HAP-1 (cell line): ENCODE measurements around the gene PAX8.

Source experiments
- DNase-seq, 2 experiments: peaks; one replicate each; pipeline ENCODE4 v3.0.0-alpha.2; 2016 to 2020; ENCODE audit warnings: low spot score in 2 of 2
- H3K27me3 ChIP-seq: fragments of 250-450 bp; sonication (Bioruptor Pico); 2 replicates; pipeline ENCODE4 v1.5.1; 2020; ENCODE audit warnings: low read depth, mild to moderate bottlenecking, moderate library complexity
- H3K36me3 ChIP-seq: fragments of 250-450 bp; sonication (Bioruptor Pico); replicated peaks from 2 replicates; pipeline ENCODE4 v1.5.1; 2020; ENCODE audit warnings: mild to moderate bottlenecking
- H3K4me1 ChIP-seq: fragments of 250-450 bp; sonication (Bioruptor Pico); 2 replicates; pipeline ENCODE4 v1.5.1; 2020; ENCODE audit warnings: mild to moderate bottlenecking
- H3K4me3 ChIP-seq: fragments of 250-450 bp; sonication (Bioruptor Pico); 2 replicates; pipeline ENCODE4 v1.5.1; 2020; ENCODE audit warnings: mild to moderate bottlenecking, moderate library complexity
- H3K9me3 ChIP-seq: fragments of 250-450 bp; sonication (Bioruptor Pico); 2 replicates; pipeline ENCODE4 v1.5.1; 2020; ENCODE audit warnings: mild to moderate bottlenecking, moderate library complexity
- in situ Hi-C: fragments of 300-500 bp; cut with MboI; formaldehyde crosslinking; loops from 3 replicates; pipeline ENCODE4 v1.14.3; 2020; ENCODE audit warnings: low sequenced_read_pairs, inconsistent platforms, mixed read lengths

Gene PAX8

DNA sequence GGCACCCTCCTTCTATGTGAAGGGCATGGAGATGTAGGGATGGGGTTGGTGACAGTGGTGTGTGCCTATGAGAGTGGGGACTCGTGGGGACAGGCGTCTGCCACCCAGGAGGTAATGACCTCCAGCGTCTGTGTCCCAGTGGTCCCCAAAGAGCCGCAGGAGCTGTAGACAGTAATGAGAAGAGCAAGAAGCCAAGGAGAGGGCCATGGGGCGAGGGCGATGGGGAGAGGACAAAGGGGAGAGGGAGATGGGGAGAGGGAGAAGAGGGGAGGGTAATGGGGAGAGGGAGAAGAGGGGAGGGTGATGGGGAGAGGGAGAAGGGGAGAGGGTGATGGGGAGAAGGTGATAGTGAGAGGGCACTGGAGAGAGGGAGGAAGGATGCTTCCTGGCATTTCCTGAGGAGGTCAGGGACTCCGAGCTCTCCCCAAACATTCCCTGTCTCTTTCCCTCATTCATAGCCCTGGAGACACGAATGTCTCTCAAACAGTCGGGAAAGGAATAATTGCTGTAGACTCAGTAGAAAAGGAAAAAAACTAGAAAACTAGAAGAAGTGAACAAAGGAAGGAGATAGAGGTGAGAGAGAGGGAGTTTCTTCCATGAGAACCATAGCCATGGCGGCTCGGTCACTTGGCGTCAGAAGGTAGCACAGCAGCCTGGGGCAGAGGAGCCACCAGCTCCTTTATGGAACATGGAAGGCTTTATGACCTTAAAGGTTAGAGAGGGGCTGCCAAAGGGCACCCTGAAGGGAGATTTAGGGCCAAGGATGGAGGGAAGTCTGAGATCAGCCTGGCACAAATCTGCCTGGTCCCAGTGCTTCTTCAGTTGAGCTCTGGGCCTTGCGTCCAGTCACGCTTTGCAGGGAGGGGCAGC is 65.4 kb downstream of the PAX8 start:
- Histone ChIP-seq H3K4me1 (no peaks in the 10 kb centered on the region), H3K27me3 (no peaks in the 10 kb centered on the region), H3K9me3 (no peaks in the 10 kb centered on the region), H3K36me3 (no peaks in the 10 kb centered on the region), H3K4me3 (no peak overlapping the region)
- DNase-seq, result no peak
- in situ Hi-C loops, result no loop called here

DNA sequence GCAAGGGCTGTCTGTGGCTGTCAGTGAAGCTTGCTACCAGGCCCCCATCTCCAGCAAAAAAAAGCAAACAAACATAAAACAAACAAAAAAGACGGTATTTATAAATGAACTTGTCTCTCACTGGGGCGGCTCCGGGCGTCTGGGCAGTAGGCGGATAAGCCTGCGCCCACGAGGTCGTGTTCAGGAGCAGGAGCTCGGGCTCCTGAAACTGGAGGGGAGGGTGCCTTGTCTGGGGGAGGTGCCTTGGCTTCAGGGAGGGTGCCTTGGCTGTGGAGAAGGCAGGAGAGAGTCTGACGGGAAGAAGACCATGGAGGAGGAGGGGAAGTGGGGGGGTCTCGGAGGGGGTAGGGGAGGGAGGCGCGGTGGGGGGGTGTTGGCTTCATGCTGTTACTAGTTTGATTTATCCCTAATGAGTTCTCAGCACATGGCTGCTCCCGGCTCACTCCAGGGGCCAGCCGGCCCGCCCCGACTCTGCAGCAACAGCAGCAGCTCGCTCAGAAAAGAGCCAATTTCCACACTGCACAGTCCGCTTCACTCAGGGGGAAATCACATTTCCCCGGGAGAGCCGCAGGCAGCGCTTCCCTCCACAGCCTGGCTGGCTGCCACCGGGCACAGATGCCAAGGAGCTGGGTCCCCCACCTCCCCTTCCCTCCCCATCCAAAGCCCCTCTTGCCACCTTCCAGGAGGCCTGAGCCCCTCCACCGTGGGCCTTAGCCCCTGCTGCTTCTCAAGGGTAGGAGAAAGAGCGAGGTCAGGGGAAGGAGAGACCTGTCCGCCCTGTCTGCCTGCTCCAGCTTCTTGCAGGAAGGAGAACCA is 66.3 kb downstream of the PAX8 start:
- H3K4me1 ChIP-seq, result no peaks in the 10 kb centered on the region
- H3K36me3 ChIP-seq, result no peaks in the 10 kb centered on the region
- in situ Hi-C loops, result no loop called here

DNA sequence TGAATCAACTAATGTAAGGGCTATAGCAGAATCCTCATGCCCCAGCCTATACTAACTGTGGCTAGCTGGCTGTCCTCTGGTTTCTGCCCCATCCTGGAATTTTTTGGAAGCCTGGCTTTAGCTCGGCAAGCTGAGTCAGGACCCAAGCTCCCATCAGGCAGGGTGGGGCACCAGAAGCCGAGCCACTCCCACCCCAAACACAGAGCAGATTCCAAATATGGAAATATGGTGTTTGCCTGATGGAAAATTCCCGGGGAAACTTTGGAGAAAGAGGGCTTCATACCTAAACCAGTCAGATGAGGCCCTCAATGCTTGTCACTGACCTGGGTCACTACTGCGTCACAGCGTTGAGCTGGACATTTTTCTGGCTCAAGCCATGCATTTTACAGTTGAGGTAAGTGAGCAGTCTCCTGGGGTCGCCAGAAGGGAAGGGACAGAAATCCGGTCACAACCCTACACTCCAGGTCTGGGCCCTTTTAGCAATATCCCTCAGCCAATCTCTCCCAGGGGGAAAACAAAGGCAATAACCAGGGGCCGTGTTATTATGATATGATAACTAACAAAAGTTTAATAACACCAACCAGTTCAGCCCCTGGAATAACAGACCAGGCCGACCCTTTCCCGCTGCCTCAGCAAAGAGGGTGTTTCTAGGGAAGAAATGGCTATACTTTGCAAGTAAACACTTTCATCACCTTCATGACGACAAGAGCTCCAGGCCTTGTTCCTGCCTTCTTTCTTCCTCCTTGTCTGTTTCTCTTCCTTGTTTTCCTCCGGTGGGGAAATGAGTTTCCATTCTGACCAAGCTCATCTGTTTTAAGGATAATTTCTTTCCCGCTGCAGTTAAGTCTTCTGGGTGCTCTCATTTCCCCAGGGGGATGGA is 67.3 kb downstream of the PAX8 start:
- no peaks in the 10 kb centered on the region for H3K36me3 ChIP-seq
- no peaks in the 10 kb centered on the region for H3K27me3 ChIP-seq
- H3K4me1 ChIP-seq, result no peaks in the 10 kb centered on the region
- in situ Hi-C loops, result no loop called here
- H3K9me3 ChIP-seq, result no peaks in the 10 kb centered on the region
- no peak for DNase-seq
- H3K4me3 ChIP-seq, result no peak overlapping the region

More for the DNA sequence above, 66.3 kb downstream of the PAX8 start:
- no peaks in the 10 kb centered on the region for H3K27me3 ChIP-seq
- DNase-seq, result no peak
- H3K4me3 ChIP-seq, result no peak overlapping the region
- no peaks in the 10 kb centered on the region for H3K9me3 ChIP-seq

DNA sequence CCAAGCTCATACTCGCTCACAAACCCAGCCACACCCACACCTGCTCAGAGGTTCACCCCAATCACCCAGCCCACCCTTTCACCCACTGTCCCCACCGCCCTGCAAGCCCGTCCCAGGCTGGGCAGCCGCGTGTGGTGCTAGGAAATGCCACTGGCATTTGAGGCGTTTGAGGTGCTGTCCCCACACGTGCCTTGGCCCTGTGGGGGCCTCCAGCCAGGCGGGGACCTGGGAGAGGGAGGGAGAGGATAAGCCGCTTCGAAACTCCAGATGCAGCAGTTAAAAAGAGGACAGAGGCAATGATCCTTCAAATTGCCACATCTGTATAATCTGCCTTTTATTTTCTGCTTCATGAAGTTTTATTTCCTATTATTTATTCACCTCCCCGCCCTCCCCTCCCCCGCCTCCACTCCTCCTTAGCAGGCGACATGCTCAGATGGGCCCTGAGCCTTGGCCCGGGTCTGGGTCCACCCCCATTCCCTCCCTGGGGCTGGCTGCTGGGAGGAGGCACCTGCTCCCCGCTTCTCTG is 69.0 kb downstream of the PAX8 start:
- Histone ChIP-seq H3K27me3 (no peaks in the 10 kb centered on the region), H3K36me3 (no peaks in the 10 kb centered on the region), H3K9me3 (no peaks in the 10 kb centered on the region), H3K4me1 (no peaks in the 10 kb centered on the region), H3K4me3 (no peak overlapping the region)
- in situ Hi-C loops, result loop anchor here (10.0 kb wide), 1 partner anchor 165 kb away; no protein-coding TSS in a partner anchor
- no peak for DNase-seq

DNA sequence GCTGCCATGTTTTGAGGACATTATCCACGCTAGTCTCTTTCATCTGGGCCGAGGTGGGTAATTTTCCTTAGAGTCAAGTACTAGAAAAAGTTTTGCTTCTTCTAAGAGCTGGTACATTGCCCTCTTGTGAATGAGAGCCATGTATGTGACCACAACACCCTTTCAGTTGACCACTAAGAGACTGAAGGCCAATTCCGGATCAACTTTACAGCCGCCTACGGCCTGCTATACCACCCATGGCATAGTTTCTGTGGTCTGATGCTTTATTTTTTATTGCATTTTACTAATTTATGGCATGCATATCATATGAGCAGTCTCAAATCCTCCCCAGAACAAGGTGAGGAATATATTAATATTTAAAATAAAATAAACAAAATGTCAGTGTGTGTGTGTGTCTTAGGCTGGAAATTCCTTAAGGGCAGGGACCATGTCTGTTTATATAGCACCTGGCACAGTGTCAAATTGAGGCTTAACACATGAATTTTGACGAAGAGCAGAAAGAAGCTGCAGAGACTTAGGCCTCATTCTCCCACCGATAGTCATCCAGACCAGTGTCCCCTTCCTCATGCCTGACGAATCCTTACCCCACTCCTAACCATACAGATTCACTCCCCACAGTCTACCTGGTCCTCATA is 69.6 kb downstream of the PAX8 start:
- in situ Hi-C loops, result loop anchor here (10.0 kb wide), 1 partner anchor 166 kb away; no protein-coding TSS in a partner anchor
- no peak for DNase-seq
- Histone ChIP-seq H3K9me3 (no peaks in the 10 kb centered on the region), H3K4me3 (no peak overlapping the region), H3K4me1 (no peaks in the 10 kb centered on the region), H3K27me3 (no peaks in the 10 kb centered on the region), H3K36me3 (no peaks in the 10 kb centered on the region)

DNA sequence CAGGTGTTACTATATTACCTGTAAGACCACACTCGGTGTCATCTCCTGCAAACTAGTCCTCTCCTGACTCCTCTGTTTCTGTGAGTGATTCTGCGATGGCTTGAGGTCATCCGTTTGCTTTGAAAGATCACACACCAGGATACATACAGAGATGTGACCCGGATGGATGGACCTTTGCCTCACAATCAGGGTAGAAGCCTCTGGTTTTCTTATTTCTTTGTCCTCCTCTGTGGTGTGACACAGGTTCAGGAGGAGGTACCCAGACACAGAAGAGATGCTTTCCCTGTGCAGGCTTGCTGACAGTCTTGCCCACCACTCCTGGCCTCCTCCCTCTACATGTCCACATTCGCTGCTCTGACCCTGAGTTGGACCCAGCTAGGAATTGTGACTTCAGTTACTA is 70.3 kb downstream of the PAX8 start:
- Histone ChIP-seq H3K4me1 (no peaks in the 10 kb centered on the region), H3K27me3 (no peaks in the 10 kb centered on the region), H3K4me3 (no peak overlapping the region), H3K36me3 (no peaks in the 10 kb centered on the region), H3K9me3 (no peaks in the 10 kb centered on the region)
- in situ Hi-C loops, result loop anchor here (10.0 kb wide), 1 partner anchor 166 kb away; no protein-coding TSS in a partner anchor
- DNase-seq, result no peak

DNA sequence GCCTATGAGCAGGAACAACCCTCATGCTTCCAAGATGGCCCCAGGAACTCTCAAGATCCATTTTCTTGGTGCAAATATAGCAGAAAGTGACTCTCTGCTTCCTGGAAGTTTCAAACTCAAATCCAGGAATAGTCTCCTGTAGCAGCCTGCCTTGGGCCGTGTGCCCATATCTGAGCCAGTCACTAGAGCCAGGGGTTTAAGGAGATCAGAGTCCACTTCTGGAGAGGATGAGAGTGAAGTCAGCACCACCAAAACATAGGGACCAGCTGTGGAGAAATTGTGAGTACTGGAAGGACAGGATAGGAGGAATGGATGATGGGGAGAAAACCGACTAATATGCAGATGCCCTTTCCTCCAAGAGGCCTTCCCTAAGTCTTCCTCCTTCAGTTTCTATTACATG is 71.7 kb downstream of the PAX8 start:
- in situ Hi-C loops, result loop anchor here (10.0 kb wide), 1 partner anchor 168 kb away; no protein-coding TSS in a partner anchor
- no peak for DNase-seq
- Histone ChIP-seq H3K4me1 (no peaks in the 10 kb centered on the region), H3K9me3 (no peaks in the 10 kb centered on the region), H3K36me3 (no peaks in the 10 kb centered on the region), H3K4me3 (no peak overlapping the region), H3K27me3 (no peaks in the 10 kb centered on the region)

DNA sequence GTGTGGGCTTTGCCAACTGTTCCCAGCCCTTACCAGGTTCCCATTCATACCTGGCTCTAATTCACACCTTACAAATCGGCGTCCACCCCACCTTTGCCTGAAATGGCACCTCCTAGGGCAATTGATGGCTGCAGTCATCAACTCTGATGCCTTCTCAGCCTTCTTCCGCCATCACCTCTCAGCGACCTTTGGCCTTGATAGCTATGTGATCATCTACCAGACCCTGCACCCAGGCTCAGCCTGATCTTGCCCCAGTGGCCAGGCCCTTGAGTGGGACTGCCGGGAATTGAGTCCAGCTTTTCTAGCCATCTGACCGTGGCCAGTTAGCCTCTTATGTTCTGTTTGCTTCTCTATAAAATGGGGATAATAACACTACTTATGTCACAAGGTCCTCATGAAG is 72.5 kb downstream of the PAX8 start:
- DNase-seq, result no peak
- in situ Hi-C loops, result loop anchor here (10.0 kb wide), 1 partner anchor 169 kb away; no protein-coding TSS in a partner anchor
- no peaks in the 10 kb centered on the region for H3K27me3 ChIP-seq

DNA sequence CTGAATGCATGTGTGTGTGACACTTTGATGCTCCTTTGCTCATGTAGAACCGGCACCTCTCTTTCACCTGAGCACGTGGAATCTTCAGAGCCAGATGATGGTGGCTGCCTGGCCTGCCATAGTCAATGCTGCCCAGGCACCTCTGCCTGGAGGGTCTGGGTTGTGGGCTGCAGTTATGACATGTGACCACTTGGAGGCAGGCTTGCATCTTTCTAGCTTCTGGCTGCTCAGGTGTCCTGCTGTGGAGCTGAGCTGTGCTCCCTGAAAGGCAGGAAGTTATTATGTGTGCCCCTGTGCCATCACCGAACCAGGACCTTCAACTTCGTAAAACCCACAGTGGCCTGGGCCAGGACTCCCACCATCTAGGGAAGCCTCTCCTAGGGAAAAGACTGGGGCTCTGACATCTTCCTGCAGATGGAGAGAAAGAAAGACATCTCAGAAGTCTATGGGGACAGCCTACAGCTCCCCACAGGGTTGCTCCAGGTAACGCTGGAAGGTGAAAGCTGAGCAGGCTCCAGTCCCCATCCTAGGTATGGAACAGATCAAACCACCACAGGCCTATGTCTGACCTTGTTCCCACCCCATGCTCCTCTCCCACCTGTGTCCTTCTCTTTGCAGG is 74.7 kb downstream of the PAX8 start:
- Histone ChIP-seq H3K4me3 (no peak overlapping the region), H3K9me3 (no peaks in the 10 kb centered on the region), H3K27me3 (no peaks in the 10 kb centered on the region), H3K4me1 (no peaks in the 10 kb centered on the region), H3K36me3 (no peaks in the 10 kb centered on the region)
- in situ Hi-C loops, result loop anchor here (10.0 kb wide), 1 partner anchor 171 kb away; no protein-coding TSS in a partner anchor
- DNase-seq, result peak; percentile 56 to 82

More for the DNA sequence above, 72.5 kb downstream of the PAX8 start:
- H3K9me3 ChIP-seq, result no peaks in the 10 kb centered on the region
- H3K4me3 ChIP-seq, result no peak overlapping the region
- no peaks in the 10 kb centered on the region for H3K36me3 ChIP-seq
- no peaks in the 10 kb centered on the region for H3K4me1 ChIP-seq

DNA sequence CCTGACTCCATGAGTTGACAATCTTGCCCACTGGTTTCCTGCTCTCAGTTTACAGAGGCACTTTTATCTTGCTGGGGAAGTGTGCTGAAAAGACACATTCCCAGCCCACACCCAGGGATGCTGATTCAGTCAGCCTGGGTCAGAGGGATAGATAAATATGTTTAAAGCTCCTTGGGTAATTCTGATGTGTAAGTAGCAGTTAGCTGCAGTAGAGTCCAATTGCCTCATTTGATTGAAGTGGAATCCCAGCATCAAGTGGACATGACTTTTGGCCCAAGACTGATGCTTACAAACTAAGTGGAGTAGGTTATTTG is 75.5 kb downstream of the PAX8 start:
- DNase-seq, result no peak
- Histone ChIP-seq H3K27me3 (no peaks in the 10 kb centered on the region), H3K36me3 (no peaks in the 10 kb centered on the region), H3K4me1 (no peaks in the 10 kb centered on the region), H3K4me3 (no peak overlapping the region), H3K9me3 (no peaks in the 10 kb centered on the region)
- in situ Hi-C loops, result loop anchor here (10.0 kb wide), 1 partner anchor 172 kb away; no protein-coding TSS in a partner anchor

DNA sequence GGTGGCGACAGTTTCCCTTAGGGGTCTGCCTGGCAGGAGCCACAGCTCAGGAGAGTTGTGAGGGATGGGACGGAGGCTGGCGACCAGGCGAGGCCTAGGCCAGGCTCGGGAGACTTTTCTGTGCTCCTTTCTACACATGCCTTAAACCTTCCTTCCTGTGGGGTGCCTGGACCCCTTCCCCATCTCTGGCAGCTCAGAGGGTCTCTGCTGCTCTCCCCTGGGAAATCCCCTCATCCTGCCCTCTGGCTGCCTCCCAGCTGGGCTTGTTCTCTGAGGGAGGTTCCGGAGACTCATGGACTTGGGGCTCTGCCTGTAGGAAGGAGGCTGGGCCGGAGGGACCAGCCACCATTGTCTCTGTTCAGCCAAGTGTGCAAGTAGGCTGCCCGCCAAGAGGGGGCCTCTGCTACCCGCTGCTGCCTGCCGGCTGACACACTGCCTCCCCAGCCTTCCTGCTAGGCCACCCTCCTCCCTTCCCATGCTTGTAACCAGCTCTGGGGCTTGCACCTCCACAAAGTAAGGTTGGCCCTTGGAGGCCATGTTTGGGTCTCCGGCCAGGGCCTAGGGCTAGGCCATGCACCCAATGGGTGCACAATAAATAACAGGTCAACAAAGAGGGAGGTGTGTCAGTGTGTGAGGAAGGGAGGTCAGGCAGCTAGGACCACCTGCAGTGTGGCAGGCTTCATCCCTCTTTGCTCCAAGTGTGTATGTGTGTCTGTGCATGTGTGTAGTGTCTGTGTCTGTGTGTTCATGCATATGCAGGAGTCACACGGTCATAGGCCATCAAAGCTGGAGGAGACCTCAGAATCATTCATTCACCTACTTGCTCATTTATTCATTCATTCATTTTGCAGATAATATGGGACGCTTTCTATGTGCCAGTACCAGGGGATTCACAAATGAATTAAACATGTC is 76.2 kb downstream of the PAX8 start:
- in situ Hi-C loops, result loop anchor here (10.0 kb wide), 1 partner anchor 172 kb away; no protein-coding TSS in a partner anchor

More for the DNA sequence above, 76.2 kb downstream of the PAX8 start:
- H3K4me3 ChIP-seq, result no peak overlapping the region
- H3K36me3 ChIP-seq, result no peaks in the 10 kb centered on the region
- no peaks in the 10 kb centered on the region for H3K4me1 ChIP-seq
- no peak for DNase-seq
- H3K9me3 ChIP-seq, result no peaks in the 10 kb centered on the region
- no peaks in the 10 kb centered on the region for H3K27me3 ChIP-seq
